HUES48 (cell line): ENCODE measurements around the gene PTMA.
A peak's percentile ranks its signal among the peaks of the same experiment; 100 is the strongest.
"Not testable (repeated sequence)": the region's sequence is repeated elsewhere in the genome, so short reads cannot be mapped to it uniquely, and the experiment has no call there.

Source experiments
- H3K27ac ChIP-seq: one replicate; pipeline ENCODE4 v1.7.0; 2013; ENCODE audit warnings: low read depth, low read length, inconsistent platforms
- H3K27me3 ChIP-seq: 2 replicates; pipeline ENCODE4 v1.6.1; 2013; ENCODE audit warnings: mild to moderate bottlenecking, low read length; ENCODE audit not compliant: control insufficient read depth, insufficient read depth
- H3K36me3 ChIP-seq: 2 replicates; pipeline ENCODE4 v1.6.1; 2013; ENCODE audit warnings: low read length; ENCODE audit not compliant: control insufficient read depth, insufficient read depth
- H3K4me1 ChIP-seq: 2 replicates; pipeline ENCODE4 v1.6.1; 2013; ENCODE audit warnings: mild to moderate bottlenecking, low read length; ENCODE audit not compliant: control insufficient read depth, insufficient read depth
- H3K4me3 ChIP-seq: 2 replicates; pipeline ENCODE4 v1.5.1; 2013; ENCODE audit warnings: mild to moderate bottlenecking, low read depth, low read length
- H3K9ac ChIP-seq: 2 replicates; pipeline ENCODE4 v1.6.1; 2013; ENCODE audit warnings: mild to moderate bottlenecking, low read depth, low read length, moderate library complexity
- H3K9me3 ChIP-seq: 2 replicates; pipeline ENCODE4 v1.6.1; 2013; ENCODE audit warnings: low read length; ENCODE audit not compliant: control insufficient read depth, insufficient read depth

The PTMA gene

GRCh38 chr2:231713406-231713729 lies 5.0 kb downstream of the PTMA start:
- peaks cover 21% of the 10 kb centered on the region; the same call in 1 of the 2 replicates for H3K4me1 ChIP-seq
- H3K4me3 ChIP-seq, H3K27me3 ChIP-seq, H3K9me3 ChIP-seq, H3K9ac ChIP-seq: not testable (repeated sequence)
- H3K36me3 ChIP-seq = peaks cover 37% of the 10 kb centered on the region
- H3K27ac ChIP-seq = peak overlapping the region; percentile 80

DNA sequence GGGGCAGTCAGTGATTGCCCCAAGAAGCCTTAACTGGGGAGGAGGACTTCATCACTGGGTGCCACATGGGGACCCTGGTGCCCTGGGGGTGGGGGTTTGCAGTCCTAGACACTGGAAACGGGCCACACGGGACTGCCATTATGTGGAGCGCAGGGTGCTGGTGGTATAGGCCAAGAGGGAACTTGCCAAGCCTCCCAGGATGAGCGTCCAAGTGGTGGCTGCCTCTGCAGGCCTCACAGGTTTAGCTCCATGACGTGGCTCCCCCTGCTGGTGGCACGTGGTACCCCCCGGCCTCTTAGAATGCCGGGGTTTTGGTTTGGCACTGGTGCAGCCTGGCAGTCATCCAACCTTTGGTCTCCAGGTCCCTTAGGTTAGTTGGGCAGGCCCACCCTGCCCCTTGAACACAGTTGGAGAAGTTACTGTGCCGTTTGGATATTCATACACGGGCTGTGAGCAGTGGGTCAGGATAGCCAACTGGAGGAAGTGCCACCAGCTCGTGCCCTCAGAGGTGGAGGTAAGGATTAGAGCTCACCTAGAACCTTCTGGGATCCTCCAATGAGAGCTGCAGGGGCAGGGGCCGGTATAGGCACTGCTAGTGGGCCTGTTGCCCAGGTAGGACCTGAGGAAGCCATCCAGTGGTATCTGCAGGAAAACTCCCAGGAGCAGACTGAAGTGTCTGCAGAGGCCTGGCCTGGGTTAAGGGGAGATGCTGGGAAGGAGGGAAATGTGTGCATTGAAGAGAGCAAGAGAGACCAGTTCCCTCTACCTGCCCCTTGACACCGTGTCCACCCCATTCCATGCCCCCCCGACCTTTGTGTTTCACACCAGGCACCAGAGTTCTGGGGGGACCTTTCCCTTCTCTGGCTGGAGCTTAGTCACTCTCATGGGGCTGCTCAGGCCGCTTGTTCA lies 5.7 kb downstream of the PTMA start:
- H3K9ac ChIP-seq = no peak overlapping the region; the same call in 1 of the 2 replicates
- H3K4me3 ChIP-seq = no peak overlapping the region
- H3K36me3 ChIP-seq = peaks cover 37% of the 10 kb centered on the region
- no peaks in the 10 kb centered on the region for H3K27me3 ChIP-seq
- peak overlapping the region; percentile 80 for H3K27ac ChIP-seq
- H3K9me3 ChIP-seq = no peaks in the 10 kb centered on the region
- H3K4me1 ChIP-seq = peaks cover 21% of the 10 kb centered on the region; the same call in 1 of the 2 replicates

GRCh38 chr2:231714639-231715498 lies 6.5 kb downstream of the PTMA start:
- Histone ChIP-seq H3K4me1 (peaks cover 21% of the 10 kb centered on the region; the same call in 1 of the 2 replicates), H3K27ac (peak overlapping the region; percentile 80), H3K36me3 (peaks cover 31% of the 10 kb centered on the region), H3K27me3 (no peaks in the 10 kb centered on the region), H3K4me3 (no peak overlapping the region), H3K9me3 (no peaks in the 10 kb centered on the region), H3K9ac (no peak overlapping the region; the same call in 1 of the 2 replicates)

GRCh38 chr2:231715499-231715837 lies 7.1 kb downstream of the PTMA start:
- H3K9me3 ChIP-seq = no peaks in the 10 kb centered on the region
- peak overlapping the region; percentile 80 for H3K27ac ChIP-seq
- H3K4me3 ChIP-seq = no peak overlapping the region
- no peaks in the 10 kb centered on the region for H3K27me3 ChIP-seq
- H3K36me3 ChIP-seq = peaks cover 27% of the 10 kb centered on the region
- H3K9ac ChIP-seq = no peak overlapping the region
- H3K4me1 ChIP-seq = peaks cover 21% of the 10 kb centered on the region; the same call in 1 of the 2 replicates

GRCh38 chr2:231715988-231716616 lies 7.8 kb downstream of the PTMA start:
- peaks cover 20% of the 10 kb centered on the region for H3K36me3 ChIP-seq
- H3K4me3 ChIP-seq = no peak overlapping the region
- peaks cover 21% of the 10 kb centered on the region; the same call in 1 of the 2 replicates for H3K4me1 ChIP-seq
- H3K27me3 ChIP-seq = no peaks in the 10 kb centered on the region
- H3K9ac ChIP-seq = no peak overlapping the region
- H3K9me3 ChIP-seq = no peaks in the 10 kb centered on the region
- H3K27ac ChIP-seq = peak overlapping the region; percentile 24

DNA sequence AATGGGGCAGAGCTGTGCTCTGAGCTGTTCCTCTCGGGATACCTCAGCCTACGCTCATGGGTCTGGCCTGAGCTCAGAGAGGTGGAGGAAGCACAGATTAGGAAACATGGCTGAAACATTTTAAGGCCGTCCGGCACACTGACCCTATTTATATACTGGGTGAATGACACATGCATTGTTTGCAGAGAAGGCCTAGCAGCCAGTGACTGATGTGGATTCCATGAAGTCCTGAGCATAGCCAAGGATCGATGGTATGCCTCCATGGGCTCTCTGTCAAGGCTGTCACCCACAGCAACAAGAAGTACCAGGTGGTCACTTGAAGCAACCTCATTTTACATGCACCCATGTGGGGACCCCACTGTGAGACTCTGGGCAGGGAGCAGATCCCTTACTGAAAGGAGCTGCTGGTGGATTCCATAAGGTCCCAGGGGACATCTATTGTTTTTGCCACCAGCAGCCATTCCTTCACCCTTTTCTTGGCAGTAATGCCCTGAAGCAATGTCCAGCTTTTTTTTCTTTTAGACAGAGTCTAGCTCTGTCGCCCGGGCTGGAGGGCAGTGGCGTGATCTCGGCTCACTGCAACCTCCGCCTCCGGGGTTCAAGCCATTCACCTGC lies 8.4 kb downstream of the PTMA start:
- H3K4me3 ChIP-seq = no peak overlapping the region
- H3K27ac ChIP-seq = no peak overlapping the region
- H3K9me3 ChIP-seq = no peaks in the 10 kb centered on the region
- no peaks in the 10 kb centered on the region for H3K27me3 ChIP-seq
- H3K9ac ChIP-seq = no peak overlapping the region
- peaks cover 16% of the 10 kb centered on the region; the same call in 1 of the 2 replicates for H3K4me1 ChIP-seq
- H3K36me3 ChIP-seq = peaks cover 14% of the 10 kb centered on the region

- H3K9ac ChIP-seq = no peak overlapping the region
- peaks cover 9% of the 10 kb centered on the region; the same call in 1 of the 2 replicates for H3K4me1 ChIP-seq
- H3K4me3 ChIP-seq = no peak overlapping the region
- peaks cover 6% of the 10 kb centered on the region for H3K36me3 ChIP-seq
- no peaks in the 10 kb centered on the region for H3K9me3 ChIP-seq
- H3K27me3 ChIP-seq = no peaks in the 10 kb centered on the region
- H3K27ac ChIP-seq = peak overlapping the region; percentile 84
These were observed 9.2 kb downstream of the PTMA start for GRCh38 chr2:231717281-231718171.

- no peaks in the 10 kb centered on the region; the same call in 1 of the 2 replicates for H3K36me3 ChIP-seq
These were observed 10.5 kb downstream of the PTMA start for GRCh38 chr2:231718799-231719198.

DNA sequence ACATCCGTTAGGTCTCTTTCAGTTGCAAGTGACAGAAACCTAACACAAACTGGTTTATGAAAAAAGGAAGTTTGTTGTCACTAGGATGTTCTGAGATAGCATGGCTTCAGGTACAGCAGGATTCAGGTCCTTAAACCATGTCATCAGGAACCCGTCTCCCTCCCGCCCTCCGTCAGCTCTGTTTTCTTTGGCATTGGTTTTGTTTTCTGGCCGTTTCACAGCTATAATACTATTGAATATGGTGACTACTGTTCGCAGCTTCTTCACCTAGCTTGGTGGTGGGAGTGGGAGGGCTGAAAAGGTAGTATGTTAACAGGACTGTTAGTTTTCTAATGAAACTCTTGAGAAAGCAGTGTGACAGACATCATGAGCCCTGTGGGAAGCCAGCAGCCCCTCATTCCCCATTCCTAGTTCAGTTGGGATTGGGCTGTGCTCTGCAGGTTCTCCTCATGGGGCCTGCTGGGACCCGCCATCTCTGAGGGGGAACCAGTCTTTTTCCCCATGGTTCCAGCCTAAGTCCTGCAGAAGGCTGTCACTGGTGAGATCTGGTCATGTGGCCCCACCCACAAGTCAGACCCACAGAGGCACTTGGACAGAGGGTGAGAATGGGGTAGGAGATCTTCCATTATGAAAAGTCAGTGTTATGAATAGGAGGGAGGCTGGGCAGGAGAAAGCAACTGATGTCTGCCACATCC lies 12.1 kb downstream of the PTMA start:
- Histone ChIP-seq H3K36me3 (no peaks in the 10 kb centered on the region), H3K27ac (no peak overlapping the region), H3K4me3 (no peak overlapping the region), H3K4me1 (0 out of 2 replicates have a peak, but pooled peaks cover 2% of the 10 kb centered on the region), H3K9ac (no peak overlapping the region), H3K9me3 (no peaks in the 10 kb centered on the region), H3K27me3 (no peaks in the 10 kb centered on the region)

More at GRCh38 chr2:231718799-231719198, 10.5 kb downstream of the PTMA start:
- Histone ChIP-seq H3K27me3 (no peaks in the 10 kb centered on the region), H3K4me3 (no peak overlapping the region), H3K27ac (no peak overlapping the region), H3K4me1 (peaks cover 8% of the 10 kb centered on the region; the same call in 1 of the 2 replicates), H3K9ac (no peak overlapping the region), H3K9me3 (no peaks in the 10 kb centered on the region)
